Lung microvascular endothelial cell (primary cell): ENCODE data around the gene TMEM33. TPM values are rescaled to one million over a fixed set of nuclear protein-coding genes. Genes with fewer than 3 reads are reported as not detected.

Source experiments
- DNase-seq, 2 donors: peaks; one replicate each; pipeline versions ENCODE4 v3.0.0 to v3.0.0-alpha.2; 2010; ENCODE audit warnings: low read depth in 2 of 2
- total RNA-seq: library from RNA; depleted of rRNA; stranded (reverse); fragments of >200 nt; gene quantifications from 2 replicates; pipeline ENCODE4 v1.2.1, GENCODE V29; 2014

The TMEM33 gene
- total RNA-seq, 1 donor from 2014 or later: 38.9 TPM

- no peak for DNase-seq
These were observed 3.9 kb downstream of the TMEM33 start for GRCh38 chr4:41939016-41939626.

- no peak for DNase-seq
These were observed 5.6 kb downstream of the TMEM33 start for GRCh38 chr4:41940834-41941233.

- DNase-seq: no peak
These were observed 8.3 kb downstream of the TMEM33 start for GRCh38 chr4:41943506-41943905.

GRCh38 chr4:41944089-41944488 is 8.9 kb downstream of the TMEM33 start:
- DNase-seq: no peak

GRCh38 chr4:41949531-41949930 is 14.3 kb downstream of the TMEM33 start:
- DNase-seq: no peak

- DNase-seq: peak; percentile 29 to 38
These were observed 22.4 kb downstream of the TMEM33 start for GRCh38 chr4:41957634-41958033.

GRCh38 chr4:41963105-41963504 is 27.9 kb downstream of the TMEM33 start:
- DNase-seq: peak; percentile 17 to 27

GRCh38 chr4:41964401-41964800 is 29.2 kb downstream of the TMEM33 start:
- DNase-seq: no peak

GRCh38 chr4:41967392-41967791 is 32.2 kb downstream of the TMEM33 start:
- DNase-seq: no peak

GRCh38 chr4:41969671-41970070 is 34.4 kb downstream of the TMEM33 start:
- no peak for DNase-seq

- no peak for DNase-seq
These were observed 40.1 kb downstream of the TMEM33 start for GRCh38 chr4:41975341-41975740.

GRCh38 chr4:41976775-41977516 is 41.7 kb downstream of the TMEM33 start:
- DNase-seq: no peak

- DNase-seq: peak in 1 of 2 donors; percentile 46
These were observed 42.5 kb downstream of the TMEM33 start for GRCh38 chr4:41977709-41978108.

GRCh38 chr4:41981456-41981855 is 46.2 kb downstream of the TMEM33 start, which contains the start of gene DCAF4L1:
Gene DCAF4L1 (plus strand): TSS chr4:41981756. CDS start chr4:41981793, 37 bp downstream.
- no peak for DNase-seq

- DNase-seq: no peak
These were observed 47.5 kb downstream of the TMEM33 start for GRCh38 chr4:41982716-41983115.

GRCh38 chr4:41985151-41985550 is 49.9 kb downstream of the TMEM33 start:
- no peak for DNase-seq

- DNase-seq: no peak
These were observed 54.8 kb downstream of the TMEM33 start for GRCh38 chr4:41989994-41990364.

- DNase-seq: peak; percentile 96
These were observed 55.3 kb downstream of the TMEM33 start, which contains the start of gene SLC30A9 for GRCh38 chr4:41990365-41991111. Gene SLC30A9 (plus strand): TSS chr4:41990530. CDS start chr4:41990652, 122 bp downstream.

GRCh38 chr4:41991916-41992767 is 56.9 kb downstream of the TMEM33 start:
- DNase-seq: peak; percentile 6 to 17

GRCh38 chr4:41992967-41993857 is 58.0 kb downstream of the TMEM33 start:
- DNase-seq: no peak
